HG03159 (cell line): ENCODE data around the gene MCF2.
"Not testable (repeated sequence)": the region's sequence is repeated elsewhere in the genome, so short reads cannot be mapped to it uniquely, and the experiment has no call there.

ENCODE experiments used
- ATAC-seq: cut with Tn5 transposase; IDR thresholded peaks from one replicate; pipeline ENCODE4 v1.9.1; 2021; ENCODE audit warnings: mild to moderate bottlenecking, moderate library complexity; ENCODE audit not compliant: unreplicated experiment

MCF2 gene, protein sequence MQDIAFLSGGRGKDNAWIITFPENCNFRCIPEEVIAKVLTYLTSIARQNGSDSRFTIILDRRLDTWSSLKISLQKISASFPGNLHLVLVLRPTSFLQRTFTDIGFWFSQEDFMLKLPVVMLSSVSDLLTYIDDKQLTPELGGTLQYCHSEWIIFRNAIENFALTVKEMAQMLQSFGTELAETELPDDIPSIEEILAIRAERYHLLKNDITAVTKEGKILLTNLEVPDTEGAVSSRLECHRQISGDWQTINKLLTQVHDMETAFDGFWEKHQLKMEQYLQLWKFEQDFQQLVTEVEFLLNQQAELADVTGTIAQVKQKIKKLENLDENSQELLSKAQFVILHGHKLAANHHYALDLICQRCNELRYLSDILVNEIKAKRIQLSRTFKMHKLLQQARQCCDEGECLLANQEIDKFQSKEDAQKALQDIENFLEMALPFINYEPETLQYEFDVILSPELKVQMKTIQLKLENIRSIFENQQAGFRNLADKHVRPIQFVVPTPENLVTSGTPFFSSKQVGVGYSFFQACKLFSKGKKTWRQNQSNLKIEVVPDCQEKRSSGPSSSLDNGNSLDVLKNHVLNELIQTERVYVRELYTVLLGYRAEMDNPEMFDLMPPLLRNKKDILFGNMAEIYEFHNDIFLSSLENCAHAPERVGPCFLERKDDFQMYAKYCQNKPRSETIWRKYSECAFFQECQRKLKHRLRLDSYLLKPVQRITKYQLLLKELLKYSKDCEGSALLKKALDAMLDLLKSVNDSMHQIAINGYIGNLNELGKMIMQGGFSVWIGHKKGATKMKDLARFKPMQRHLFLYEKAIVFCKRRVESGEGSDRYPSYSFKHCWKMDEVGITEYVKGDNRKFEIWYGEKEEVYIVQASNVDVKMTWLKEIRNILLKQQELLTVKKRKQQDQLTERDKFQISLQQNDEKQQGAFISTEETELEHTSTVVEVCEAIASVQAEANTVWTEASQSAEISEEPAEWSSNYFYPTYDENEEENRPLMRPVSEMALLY

DNA sequence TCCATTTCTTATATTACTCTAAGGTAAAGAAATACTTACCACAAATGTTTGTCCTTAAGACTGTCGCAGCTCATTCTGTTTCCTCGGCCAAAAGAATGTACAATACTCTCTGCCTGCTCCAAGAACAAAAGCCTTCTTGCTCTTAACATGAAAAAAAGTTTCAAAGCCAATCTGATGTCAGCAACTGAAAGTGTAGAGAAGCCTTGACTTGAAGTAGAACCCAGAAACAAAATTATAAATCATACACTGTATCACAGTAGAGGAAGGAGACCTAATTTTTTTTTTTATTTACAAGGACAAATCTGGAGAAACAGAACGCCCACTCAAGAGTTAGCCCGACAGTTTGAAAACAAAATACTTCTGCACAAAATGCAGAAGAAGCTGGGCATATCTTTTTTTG, at the start of gene MCF2:
TSS of gene MCF2 (minus strand) at position 101 of the 400 bp plus-strand sequence. CDS start 56,423 bp downstream, outside the sequence.
- ATAC-seq = no peak

DNA sequence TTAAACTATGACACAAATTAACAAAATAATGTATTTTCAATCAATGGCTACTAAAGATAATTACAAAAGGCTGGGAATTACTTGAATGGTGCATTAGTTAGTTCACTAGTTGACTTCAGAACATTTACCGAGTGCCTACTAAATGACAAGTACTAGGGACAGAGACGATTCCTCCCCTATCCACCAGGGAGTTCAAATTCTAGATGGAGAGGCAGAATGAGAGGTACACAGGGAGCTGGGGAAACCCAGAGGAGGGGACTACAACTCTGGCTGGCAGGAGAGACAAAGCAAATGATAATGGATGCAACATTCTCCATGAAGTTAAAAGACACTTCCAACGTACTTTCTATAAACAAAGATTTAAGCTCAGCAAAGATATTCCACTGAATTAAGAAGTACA, 43.1 kb upstream of the MCF2 start:
- ATAC-seq = no peak

DNA sequence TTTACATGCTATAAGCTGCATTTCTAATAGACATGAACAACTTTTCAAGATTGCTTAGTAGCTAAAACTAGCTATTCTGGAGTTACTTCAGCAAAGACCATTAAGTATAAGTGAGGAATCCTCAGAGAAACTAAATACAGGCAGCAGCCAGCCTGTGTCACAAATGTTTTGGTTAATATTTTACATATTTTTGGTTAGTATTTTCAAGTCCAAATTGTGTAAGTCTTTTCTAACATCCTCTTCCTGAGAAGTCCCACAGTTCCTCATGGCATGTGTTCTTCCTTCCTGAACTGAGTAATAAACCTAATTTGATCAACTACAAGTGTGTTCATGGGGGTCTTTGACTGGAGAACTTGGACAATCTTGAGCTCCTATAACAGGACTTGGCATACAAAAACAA, 42.4 kb upstream of the MCF2 start:
- no peak for ATAC-seq

DNA sequence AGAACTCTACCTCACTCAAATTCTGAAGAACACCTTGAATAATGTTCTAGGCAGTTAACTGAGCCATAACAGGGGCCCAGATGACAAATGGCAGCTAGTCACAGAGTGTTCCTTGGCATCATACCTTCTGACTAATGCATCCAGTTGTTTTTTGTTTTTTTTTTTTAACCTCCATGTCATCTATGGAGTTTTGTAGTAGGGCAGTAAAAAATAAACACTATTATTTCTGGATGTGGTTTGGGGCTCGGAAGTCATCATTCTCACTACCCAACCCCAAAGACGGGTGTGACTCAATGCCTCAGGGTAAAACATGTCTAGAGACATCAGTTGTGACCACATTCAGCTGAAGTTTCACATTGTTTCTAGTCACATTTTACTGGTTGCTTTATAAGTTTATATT, 31.2 kb upstream of the MCF2 start:
- peak; percentile 92 for ATAC-seq

- ATAC-seq = peak; percentile 58
These were observed 30.6 kb upstream of the MCF2 start for GRCh38 chrX:139738581-139738980.

GRCh38 chrX:139736151-139736550, 28.2 kb upstream of the MCF2 start:
- no peak for ATAC-seq

- no peak for ATAC-seq
These were observed 27.0 kb upstream of the MCF2 start for GRCh38 chrX:139734996-139735395.

GRCh38 chrX:139725720-139726119, 17.8 kb upstream of the MCF2 start:
- ATAC-seq = peak; percentile 85

GRCh38 chrX:139724626-139725025, 16.7 kb upstream of the MCF2 start:
- no peak for ATAC-seq

- ATAC-seq = no peak
These were observed 13.0 kb upstream of the MCF2 start for GRCh38 chrX:139720979-139721378.

- ATAC-seq = no peak
These were observed 12.2 kb upstream of the MCF2 start for GRCh38 chrX:139720136-139720535.

GRCh38 chrX:139702658-139703057, 5.3 kb downstream of the MCF2 start:
- no peak for ATAC-seq

DNA sequence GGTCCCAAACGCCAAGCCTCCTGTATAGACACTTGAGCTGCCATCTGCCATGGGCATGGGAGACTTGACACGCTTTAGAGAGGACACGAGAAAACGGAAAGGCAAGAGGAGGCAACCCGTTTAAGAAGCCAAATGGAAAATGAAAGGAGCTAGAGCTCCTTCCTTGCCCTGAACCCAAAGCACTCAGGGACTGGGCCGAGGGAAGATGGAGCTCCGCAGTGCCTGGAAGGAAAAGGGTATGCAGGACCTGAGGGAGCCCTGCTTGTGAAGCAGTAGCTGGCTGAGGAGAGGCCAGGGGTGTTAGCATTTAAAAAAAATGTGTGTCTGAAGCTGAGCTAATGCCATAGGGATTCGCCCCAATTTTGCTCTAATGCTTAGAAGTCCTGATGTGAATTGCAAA, 15.1 kb downstream of the MCF2 start:
- ATAC-seq = no peak

- ATAC-seq = no peak
These were observed 15.5 kb downstream of the MCF2 start for GRCh38 chrX:139692506-139692849.

DNA sequence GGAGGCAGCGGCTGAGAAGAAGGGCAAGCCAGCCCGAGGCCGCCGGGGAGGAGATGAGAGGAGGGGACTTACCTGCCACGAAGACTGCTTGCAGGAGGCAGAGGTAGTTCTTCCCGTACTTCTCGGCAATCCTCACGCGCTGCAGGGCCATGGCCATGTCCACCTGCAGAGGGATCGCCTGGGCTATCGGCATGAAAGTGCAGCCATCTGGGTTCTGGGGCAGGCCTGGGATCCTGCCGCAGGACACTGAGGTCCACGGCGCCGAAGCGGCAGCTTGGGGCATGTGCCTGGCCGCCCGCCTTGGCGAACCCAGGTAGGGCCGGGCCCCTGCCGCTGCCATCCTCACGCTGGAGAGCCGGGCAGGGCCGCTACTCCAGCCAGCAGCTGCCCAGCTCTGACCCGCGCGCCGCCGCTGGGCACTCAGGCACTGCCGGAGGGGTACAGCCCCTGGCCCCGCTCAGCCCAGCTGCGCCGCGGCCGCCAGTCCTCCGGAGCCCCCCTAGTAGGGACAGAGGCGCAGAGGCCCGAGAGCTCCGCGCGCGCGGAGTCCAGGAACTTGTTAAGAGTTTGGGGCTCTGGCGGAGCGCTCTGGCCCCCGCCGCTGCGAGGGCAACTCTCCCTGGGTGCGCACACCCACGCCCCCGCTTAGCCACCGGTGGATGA, 16.0 kb downstream of the MCF2 start:
- ATAC-seq = no peak

- no peak for ATAC-seq
These were observed 16.5 kb downstream of the MCF2 start for GRCh38 chrX:139691493-139691842.

GRCh38 chrX:139685175-139685574, 22.8 kb downstream of the MCF2 start:
- not testable (repeated sequence) for ATAC-seq

GRCh38 chrX:139680356-139680755, 27.6 kb downstream of the MCF2 start:
- no peak for ATAC-seq

GRCh38 chrX:139647597-139647996, 60.4 kb downstream of the MCF2 start:
- ATAC-seq = no peak

DNA sequence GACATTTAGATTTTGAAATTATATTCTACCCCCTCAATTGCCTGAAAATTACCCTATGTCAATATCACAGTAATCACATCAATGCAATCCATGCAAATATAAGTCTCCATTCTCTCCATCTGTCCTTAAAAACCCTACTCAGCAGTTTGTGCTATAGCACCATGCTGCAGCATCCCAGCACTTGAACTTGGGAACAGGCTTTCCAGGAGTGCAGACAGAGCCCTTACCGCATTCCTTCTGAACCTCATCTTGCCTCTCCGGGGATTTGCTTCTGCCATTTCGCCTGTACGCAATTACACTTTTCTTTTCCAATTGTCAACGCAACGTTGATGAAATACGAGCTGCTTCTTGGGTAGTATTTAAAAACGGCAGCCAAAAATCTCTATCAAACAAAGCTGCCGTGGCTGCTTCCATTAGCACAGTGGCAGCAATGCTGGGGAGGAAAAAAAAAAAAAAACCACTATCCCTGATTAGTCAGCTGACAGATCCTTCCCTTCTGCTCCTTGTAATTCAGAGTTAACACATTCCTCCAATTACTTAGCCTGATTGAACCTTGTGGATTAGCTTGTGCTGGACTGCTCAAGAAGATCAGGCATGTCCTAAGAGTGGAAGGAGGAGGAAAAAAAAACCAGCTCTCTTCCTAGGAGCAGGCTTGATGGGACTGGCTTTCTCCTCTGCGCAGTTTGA, 65.6 kb downstream of the MCF2 start:
- ATAC-seq = no peak

DNA sequence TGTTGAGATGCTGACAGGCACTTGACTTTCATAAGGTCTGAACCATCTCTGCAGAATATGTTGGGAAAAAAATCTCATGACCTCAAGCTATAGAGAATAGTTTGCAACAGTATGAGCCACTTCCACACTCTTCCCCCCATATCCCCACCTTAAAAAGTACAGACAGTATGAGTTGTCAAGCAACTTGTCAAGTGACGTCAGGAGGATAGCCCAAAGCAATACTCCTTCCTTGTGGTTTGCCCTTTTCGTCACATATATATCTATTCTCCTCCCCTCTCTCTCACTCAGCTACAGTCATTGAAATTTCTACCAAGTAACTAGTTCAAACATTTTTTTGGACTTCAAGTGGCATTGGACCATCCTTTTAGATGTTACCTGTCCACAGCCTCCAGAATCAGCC, 67.7 kb downstream of the MCF2 start:
- no peak for ATAC-seq
